GM19438 (cell line): ENCODE measurements around the gene ASNS.
"Not testable (repeated sequence)": the region's sequence is repeated elsewhere in the genome, so short reads cannot be mapped to it uniquely, and the experiment has no call there.

Source experiments
- ATAC-seq: cut with Tn5 transposase; IDR thresholded peaks from one replicate; pipeline ENCODE4 v1.9.1; 2021; ENCODE audit warnings: low read depth; ENCODE audit not compliant: unreplicated experiment

ASNS gene

GRCh38 chr7:97872025-97872669, at the start of gene ASNS:
Gene ASNS, minus strand, starts transcription at chr7:97872408. Its CDS starts 3,252 bp downstream, at chr7:97869156.
- peak; percentile 99 for ATAC-seq

GRCh38 chr7:97921254-97921653, 49.0 kb upstream of the ASNS start:
- ATAC-seq: not testable (repeated sequence)

DNA sequence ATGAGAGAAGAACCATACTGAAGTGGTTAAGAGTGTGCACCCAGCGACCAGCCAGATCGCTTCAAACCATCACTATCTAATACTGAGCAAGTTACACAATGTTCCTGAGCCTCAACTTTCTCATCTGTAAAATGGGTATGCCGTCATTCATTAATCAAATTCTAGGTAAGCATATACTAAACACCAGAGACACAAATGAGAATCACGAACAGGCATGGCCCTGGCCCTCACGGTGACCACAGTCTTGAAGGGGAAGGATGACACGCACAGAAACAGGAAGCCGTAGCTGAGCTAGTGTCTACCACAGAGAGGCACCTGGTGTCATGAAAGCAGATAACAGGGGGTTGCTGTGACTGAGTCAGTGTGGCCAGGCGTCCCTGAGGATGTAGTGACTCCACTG, 43.1 kb upstream of the ASNS start:
- not testable (repeated sequence) for ATAC-seq

- ATAC-seq: not testable (repeated sequence)
These were observed 40.1 kb upstream of the ASNS start for GRCh38 chr7:97912294-97912693.

- not testable (repeated sequence) for ATAC-seq
These were observed 24.7 kb upstream of the ASNS start for GRCh38 chr7:97896893-97897292.

- ATAC-seq: not testable (repeated sequence)
These were observed 19.5 kb upstream of the ASNS start for GRCh38 chr7:97891721-97892120.

DNA sequence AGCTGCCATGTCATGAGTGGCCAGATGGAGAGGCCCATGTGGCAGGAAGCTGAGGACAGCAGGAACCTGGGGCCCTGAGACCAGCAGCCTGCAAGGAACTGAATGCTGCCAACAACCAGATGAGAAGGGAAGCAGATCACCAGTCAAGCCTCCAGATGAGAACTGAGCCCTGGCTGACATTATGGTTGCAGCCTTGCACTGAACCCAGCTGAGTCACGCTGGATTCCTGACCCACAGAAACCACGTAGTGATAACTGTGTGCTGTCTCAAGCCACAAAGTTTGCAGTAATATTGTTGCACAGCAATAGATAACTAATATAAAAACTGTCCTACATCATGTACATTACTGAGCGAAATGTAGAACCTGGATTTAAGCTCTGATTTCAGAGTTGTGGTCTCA, 7.3 kb upstream of the ASNS start:
- ATAC-seq: not testable (repeated sequence)

DNA sequence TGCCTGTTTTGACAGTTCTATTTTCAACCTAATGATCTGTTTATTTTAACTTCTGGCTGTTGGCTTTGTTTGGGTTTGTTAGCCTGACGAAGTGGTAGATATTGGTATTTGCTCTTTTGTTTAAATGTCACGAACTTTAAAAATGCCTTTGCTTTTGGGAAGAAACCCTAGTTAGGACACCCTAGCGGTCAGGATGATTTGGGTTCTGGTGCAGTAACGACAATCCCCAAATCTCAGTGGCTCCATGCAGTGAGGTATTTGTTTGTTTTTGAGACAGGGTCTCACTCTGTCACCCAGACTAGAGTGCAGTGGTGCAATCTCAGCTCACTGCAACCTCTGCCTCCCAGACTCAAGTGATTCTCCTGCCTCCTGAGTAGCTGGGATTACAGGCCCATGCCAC, 2.7 kb upstream of the ASNS start:
- ATAC-seq: not testable (repeated sequence)

GRCh38 chr7:97873606-97874005, 1.4 kb upstream of the ASNS start:
- no peak for ATAC-seq

DNA sequence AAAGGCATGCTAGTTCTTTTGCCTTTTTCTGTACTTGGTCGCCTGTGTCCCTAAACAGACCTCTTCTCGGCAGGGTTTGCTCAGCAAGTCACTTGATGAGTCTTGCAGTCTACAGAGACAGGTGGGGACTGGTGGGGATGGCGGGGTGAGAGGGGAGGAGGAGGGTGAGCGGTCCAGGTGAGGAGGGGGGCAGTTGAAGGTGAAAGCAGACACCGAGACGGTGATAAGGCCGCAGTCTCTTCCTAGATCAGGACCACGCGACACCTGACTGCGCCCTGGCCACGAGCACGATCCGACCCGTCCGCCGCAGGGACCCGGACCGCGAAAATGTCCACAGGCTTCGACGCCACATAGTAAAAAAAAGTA, 566 bp downstream of the ASNS start:
- peak; percentile 14 for ATAC-seq

GRCh38 chr7:97868788-97869187, 3.4 kb downstream of the ASNS start:
- ATAC-seq: no peak

DNA sequence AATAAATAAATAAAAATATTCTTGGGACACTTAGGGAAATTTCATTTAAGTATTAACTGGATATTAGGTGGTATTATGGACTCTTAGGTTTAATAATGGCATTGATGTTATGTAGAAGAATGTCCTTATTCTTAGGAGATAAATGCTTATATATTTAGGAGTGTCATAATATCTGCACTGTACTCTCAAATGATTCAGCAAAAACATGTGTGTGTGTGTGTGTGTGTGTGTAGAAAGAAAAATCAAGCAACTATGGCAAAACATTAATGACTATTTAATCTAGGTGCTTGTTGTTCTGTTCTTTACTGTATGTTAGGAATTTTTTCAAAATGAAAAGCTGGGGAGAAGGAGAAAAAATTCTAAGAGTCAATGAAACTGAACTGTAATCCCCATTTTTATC, 3.9 kb downstream of the ASNS start:
- no peak for ATAC-seq

- no peak for ATAC-seq
These were observed 7.1 kb downstream of the ASNS start for GRCh38 chr7:97865104-97865503.

GRCh38 chr7:97859606-97860204, 12.5 kb downstream of the ASNS start:
- no peak for ATAC-seq

GRCh38 chr7:97858221-97858620, 14.0 kb downstream of the ASNS start:
- no peak for ATAC-seq

- no peak for ATAC-seq
These were observed 14.7 kb downstream of the ASNS start for GRCh38 chr7:97857544-97857943.

- ATAC-seq: no peak
These were observed 20.5 kb downstream of the ASNS start for GRCh38 chr7:97851683-97852082.

DNA sequence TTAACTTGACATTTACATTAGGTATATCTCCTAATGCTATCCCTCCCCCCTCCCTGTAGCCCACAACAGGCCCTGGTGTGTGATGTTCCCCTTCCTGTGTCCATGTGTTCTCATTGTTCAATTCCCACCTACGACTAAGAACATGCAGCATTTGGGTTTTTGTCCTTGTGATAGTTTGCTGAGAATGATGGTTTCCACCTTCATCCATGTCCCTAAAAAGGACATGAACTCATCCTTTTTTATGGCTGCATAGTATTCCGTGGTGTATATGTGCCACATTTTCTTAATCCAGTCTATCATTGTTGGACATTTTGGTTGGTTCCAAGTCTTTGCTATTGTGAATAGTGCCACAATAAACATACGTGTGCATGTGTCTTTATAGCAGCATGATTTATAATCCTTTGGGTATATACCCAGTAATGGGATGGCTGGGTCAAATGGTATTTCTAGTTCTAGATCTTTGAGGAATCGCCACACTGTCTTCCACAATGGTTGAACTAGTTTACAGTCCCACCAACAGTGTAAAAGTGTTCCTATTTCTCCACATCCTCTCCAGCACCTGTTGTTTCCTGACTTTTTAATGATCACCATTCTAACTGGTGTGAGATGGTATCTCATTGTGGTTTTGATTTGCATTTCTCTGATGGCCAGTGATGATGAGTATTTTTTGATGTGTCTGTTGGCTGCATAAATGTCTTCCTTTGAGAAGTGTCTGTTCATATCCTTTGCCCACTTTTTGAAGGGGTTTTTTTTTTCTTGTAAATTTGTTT, 21.8 kb downstream of the ASNS start:
- not testable (repeated sequence) for ATAC-seq

DNA sequence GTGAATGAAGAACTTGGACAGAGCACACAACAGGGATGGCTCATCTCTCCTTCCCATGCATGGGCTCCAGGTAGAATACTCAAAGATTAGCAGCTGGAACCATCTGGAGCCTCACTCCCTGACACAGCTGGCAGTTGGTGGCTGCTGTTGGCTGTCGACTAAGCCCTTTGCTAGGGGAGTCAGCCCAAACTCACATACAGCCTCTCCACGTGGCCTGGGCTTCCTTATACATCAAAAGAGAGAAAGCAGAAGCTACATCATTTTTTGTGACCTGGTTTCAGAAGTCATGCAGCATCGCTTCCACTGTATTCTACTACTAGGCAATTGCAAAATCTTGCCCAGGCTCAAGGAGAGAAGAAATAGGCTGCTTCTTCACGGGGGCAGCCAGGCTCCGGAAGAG, 24.4 kb downstream of the ASNS start:
- no peak for ATAC-seq

DNA sequence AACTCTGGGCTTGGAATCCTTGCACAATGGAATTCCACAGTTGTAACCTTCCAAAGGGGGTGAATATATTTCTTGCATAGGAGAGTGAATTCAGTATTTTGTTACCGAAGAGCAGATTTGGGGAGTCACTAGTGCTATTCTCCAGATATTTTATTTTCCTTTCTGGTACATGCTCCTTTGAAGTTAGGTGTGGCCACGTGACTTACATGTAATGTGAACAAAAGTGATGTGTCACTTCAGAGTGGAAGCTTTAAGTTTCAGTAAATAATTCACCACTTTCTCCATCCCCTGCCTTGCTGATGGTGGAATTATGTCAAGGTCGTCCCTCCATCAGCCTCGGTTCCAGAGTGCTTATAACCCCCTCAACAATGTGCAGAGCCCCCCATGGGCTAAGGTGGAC, 25.3 kb downstream of the ASNS start:
- ATAC-seq: no peak

DNA sequence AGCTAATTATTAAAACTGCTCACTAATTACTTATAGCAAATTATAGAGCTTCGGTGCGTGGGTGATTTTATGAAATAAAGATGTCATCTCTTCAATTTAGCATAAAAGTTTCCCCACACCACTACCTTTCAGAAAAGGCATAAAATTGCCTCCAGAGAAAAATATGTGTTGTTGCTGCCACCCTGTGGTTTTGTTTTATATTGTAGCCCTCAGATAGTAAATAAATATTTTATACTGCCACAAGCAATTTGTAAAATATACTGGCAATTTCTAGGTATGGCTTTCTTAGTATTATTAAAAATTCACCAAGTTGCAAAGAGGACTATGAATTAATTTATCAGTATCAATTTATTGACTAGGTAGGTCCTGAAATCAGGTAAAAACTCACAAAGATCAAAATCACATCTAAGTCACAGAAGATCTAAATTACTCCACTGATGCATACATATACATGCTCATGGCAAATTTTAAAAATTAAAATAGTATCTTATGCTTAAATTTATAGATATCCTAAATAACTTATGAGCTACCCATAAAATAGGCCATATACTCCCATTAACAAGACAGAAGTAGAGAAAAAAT, 26.5 kb downstream of the ASNS start:
- ATAC-seq: no peak
